Activated naive CD4-positive, alpha-beta T cell treated with anti-CD3 and anti-CD28 coated beads, Interleukin-2, amount 50 U/mL, for 16 hours (primary cell): ENCODE data around the gene PLSCR4.
A peak's percentile ranks its signal among the peaks of the same experiment; 100 is the strongest.

Source experiments
- DNase-seq: peaks from one replicate; pipeline ENCODE4 v3.0.0-alpha.2; 2020

The PLSCR4 gene

DNA sequence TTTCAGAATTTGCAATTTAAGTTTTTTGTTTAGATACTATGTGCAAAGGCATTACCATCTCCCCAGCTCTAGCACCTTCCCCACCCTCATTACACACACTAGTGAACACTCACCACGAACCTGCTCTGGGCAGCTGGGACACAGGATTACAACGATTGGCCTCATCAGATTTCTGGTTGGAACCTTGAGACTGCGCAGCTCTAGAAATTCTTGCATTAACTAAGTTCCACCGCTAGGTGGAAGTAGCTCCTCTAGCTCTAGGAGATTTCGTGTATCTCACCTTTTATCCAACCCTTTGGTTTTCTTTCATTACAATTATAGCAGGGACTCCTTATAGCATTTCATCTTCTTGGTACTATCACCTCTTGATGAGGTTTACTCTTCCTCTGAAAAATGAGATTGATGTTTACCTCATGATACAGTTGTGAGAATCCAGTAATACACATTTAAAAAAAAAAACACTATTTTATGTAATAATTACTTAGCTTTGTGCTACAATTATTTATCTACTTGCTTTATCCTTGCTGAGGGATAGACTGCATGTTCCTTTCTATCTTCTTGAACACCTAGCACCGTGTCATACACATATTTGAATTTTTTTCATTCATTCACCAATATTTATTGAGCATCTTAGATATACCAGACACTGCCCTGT lies 61.3 kb downstream of the PLSCR4 start:
- DNase-seq: peak; percentile 8

DNA sequence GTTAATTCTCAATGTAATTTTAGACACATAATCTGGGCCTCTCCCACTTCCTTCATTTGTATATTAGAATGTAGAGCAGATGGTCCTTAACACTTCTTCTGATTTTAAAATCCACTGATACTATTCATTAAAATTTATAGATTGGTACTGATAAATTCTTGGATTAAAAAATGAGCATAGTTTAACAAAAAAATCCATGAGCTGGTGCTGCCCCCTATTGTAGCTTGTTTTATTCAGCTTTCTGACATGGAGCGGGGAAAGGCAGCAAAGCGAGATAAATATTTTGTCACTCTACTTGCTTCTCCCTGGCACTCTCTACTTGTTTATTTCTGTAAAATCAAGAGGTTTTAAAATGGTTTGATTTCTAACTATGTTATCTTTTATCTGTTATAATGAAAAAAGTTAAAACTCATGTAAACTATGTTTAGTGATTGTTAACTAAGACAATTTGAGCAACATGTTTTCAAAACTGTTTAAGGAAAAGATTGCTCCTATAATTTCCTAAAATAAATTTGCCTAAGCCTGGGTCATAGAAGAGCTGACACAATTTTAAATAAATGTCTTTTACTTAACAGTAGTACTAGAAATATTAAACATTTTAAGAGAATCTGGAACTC lies 63.5 kb downstream of the PLSCR4 start:
- DNase-seq: no peak

- no peak for DNase-seq
These were observed 66.5 kb downstream of the PLSCR4 start for GRCh38 chr3:146184241-146185015.

DNA sequence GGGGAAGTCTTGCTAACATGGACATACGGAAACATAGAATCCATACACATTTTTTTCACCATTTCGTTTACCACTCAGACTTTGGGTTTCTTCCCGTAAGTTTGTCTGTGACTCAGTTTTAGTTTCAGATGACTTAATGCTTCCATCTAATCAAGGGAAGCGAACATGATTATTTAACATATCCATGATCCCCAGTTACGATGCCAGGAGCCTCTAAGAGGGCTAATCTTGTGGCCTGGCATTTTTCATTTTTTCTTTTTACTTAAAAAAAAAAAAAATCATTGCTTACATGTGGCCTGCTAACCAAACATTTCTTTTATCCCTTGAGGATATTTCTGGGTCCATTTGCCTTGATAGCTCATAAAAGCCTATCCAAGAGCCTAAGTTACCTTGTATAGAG lies 69.7 kb downstream of the PLSCR4 start:
- no peak for DNase-seq

- DNase-seq: no peak
These were observed 70.5 kb downstream of the PLSCR4 start for GRCh38 chr3:146180376-146180775.

DNA sequence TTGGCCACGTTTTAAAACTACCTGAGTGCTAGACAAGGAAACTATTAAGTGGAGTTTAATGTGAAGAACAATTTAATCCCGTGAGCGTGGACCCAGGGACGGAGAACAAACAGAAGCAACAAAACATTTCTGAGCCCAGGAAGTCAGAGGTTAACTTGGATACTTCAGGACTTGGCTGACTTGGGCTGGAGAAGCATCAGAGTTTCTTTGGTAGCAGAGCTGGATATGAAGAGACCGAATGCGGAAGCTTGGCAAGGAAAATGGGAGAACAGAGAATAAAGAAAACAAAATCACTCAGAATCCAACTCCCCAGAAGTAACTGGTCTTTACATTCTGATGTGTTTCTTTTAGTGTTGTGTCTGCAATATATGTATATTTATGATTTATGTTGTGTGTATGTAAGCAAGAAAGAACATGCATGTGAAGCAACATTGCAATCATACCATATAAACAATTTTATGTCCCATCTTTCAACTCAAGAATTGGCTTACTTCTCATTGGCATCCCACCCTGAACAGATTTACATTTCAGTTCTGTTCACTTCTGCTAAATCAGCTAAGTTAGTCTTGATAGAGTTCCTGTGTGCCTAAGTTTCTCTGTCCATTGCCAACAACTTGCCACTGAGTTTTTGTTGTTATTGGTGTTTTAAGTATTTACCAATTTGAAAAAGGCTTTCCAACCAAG lies 72.8 kb downstream of the PLSCR4 start:
- no peak for DNase-seq

DNA sequence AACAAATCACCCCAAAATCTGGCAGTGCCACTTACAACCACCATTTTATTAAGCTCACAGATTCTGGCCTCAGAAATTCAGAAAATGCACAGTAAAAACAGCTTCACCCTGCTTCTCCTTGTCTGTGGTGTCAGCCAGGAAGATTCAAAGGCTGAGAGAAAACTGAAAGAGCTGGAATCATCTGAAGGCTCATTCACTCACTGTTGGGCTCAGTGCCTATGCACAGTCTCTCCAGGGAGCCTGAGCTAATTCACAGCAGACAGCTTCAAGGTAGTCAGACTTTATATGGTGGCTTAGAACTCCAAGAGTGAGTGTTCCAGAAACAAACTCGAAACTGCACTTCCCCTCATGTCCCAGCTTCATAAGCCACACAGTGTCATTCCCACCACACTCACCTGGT lies 73.4 kb downstream of the PLSCR4 start:
- DNase-seq: no peak

DNA sequence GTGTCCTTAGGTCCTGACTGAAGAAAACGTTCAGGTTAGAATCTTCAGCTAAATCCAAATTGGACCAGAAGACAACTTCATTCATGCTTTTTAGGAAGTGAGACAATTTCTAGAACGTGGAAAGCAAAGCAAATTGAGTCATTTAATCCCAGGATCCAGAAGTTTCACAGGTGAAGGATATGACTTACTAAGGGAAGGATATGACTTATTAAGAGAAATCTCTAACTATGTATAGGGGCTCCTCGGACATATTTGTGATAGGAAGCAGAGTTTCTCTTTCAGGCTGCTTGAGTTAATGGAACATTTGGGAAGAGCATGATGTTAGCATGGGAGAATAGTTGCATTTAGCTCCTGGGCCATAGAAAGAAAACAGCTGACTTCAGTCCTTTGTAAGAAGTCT lies 73.8 kb downstream of the PLSCR4 start:
- no peak for DNase-seq

- no peak for DNase-seq
These were observed 78.3 kb downstream of the PLSCR4 start for GRCh38 chr3:146172586-146172985.

- DNase-seq: no peak
These were observed 80.3 kb downstream of the PLSCR4 start for GRCh38 chr3:146170591-146170990.

GRCh38 chr3:146169891-146170290 lies 81.0 kb downstream of the PLSCR4 start:
- no peak for DNase-seq

DNA sequence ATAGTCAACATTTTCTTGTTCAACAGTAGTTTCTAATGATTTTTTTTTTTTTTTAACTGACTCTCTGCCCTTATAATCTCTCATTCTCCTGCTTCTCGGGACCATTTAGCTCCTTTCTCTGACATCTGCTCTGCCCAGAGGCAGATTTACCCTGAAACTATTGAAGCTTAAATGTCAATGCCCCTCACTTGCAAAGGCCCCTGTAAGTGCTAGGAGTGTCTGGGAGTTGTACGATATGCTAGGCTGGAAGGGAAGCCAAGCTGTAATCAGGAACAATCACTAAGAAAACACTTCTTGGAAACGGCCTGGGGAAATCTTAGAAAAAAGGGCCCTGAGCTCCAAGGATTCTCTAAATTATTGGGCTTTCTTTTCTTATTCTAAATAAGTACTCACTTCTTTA lies 84.1 kb downstream of the PLSCR4 start:
- no peak for DNase-seq

- no peak for DNase-seq
These were observed 84.5 kb downstream of the PLSCR4 start for GRCh38 chr3:146166415-146166821.

DNA sequence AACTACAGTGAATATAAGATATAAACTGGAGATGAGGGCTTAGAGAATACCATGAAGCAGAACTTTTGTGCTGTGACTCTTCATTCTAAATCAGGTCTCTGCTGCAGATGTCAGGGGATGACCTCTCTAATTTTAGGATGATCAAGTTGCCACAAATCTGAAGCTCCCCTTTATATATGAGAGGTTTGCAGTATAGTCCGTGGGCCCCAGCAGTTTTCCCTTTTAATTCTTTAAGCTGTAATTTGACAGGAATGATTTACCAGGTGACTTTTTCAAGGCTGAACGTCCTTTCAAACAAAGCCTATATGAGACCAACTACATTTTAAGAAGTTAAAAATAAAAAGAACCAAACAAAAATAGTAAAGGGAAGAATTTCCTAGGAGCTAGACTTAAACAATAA lies 85.0 kb downstream of the PLSCR4 start:
- DNase-seq: no peak

DNA sequence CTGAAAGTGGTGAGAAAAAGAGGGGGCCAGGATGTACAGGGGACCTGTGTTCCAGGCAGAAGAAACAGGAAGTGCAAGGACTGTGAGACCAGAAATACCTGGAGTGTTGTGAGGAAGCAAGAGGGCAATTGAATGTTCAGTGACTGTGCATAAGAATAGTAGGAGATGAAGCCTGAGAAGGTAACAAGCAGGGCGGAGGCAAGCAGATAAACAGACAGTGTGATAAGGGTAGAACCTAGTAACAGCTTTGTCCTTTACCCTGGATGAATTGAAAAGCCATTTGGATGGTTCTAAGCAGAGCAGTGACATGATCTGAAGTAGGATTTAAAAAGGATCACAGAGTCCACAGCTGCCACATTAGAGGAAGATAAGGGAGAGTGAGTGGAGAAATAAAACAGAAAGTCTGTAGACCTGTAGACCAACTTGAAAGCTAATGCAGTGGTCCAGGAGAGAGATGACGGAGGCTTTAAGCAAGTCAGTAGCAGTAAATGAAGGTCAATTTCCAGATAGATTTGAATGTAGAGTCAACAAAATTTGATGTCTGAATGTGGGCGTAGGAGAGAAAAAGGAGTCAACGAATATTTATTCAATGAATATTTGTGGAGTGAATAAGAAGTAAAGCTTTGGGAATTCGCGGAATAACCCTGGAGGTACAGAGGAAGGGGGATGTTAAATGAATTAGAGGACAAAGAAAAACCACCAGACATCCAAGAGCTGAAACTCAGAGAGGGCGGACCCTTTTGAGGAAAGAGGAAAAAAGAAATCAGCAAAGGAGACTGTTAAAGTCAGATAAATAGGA lies 85.7 kb downstream of the PLSCR4 start:
- DNase-seq: no peak

- DNase-seq: no peak
These were observed 86.4 kb downstream of the PLSCR4 start for GRCh38 chr3:146164506-146164905.

DNA sequence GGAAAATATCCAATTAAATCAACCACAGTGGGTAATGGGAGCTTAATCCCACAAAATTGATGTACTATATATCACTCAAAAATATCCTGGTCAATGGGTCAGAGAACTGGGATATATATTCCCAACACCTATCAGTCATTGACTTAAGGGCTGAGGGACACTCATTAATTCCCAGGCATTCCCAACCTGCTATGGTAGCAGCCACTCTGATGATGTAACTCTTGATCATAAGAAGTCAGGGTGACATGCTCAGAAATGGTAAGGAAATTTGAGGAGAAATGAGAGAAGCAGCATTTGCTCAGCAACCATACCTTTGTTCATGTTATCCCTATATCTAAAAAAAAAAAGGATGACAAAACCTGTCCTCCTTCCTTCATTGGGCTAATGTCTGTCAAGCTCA lies 86.8 kb downstream of the PLSCR4 start:
- no peak for DNase-seq

GRCh38 chr3:146163584-146163983 lies 87.3 kb downstream of the PLSCR4 start:
- no peak for DNase-seq

DNA sequence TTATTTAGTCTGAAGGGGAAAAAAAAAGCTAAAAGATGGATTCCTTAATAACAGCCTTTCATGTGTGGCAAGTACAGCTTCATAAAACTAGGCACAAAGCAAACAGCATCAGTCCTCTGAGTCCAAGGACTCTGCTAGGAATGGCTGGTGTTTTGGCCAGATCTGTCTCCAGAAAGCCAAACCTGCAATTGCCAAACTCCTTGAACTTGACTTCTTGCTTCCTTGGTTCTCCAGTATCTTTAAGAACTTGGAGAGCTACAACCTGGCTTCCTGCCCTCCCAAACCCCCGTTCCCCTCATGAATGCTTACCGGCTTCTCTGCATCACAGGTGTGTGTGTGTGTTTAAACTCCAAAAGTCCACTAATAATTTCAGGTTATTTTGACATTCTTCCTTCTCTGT lies 88.3 kb downstream of the PLSCR4 start:
- no peak for DNase-seq

DNA sequence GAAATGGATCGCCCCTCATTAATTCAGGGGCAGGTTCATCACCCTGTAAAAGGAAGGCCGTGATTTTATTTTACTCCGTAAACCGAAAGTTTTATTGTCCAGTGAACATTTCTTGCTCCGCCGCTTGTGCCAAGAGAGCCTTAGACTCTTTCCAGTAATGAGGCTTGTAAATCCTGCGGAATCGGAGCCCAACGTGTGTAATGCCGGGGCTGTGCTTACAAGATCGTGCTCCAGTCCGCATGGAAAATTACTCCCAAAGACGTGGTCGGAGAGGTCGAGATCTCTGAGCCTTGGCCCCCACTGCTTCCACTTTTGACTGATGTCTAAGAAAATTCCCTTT lies 89.3 kb downstream of the PLSCR4 start:
- no peak for DNase-seq

GRCh38 chr3:146160964-146161662 lies 89.8 kb downstream of the PLSCR4 start, which contains the start of gene PLOD2:
Gene PLOD2, minus strand, starts transcription at chr3:146161184. Its CDS starts 195 bp downstream, at chr3:146160989.
- DNase-seq: peak; percentile 10

DNA sequence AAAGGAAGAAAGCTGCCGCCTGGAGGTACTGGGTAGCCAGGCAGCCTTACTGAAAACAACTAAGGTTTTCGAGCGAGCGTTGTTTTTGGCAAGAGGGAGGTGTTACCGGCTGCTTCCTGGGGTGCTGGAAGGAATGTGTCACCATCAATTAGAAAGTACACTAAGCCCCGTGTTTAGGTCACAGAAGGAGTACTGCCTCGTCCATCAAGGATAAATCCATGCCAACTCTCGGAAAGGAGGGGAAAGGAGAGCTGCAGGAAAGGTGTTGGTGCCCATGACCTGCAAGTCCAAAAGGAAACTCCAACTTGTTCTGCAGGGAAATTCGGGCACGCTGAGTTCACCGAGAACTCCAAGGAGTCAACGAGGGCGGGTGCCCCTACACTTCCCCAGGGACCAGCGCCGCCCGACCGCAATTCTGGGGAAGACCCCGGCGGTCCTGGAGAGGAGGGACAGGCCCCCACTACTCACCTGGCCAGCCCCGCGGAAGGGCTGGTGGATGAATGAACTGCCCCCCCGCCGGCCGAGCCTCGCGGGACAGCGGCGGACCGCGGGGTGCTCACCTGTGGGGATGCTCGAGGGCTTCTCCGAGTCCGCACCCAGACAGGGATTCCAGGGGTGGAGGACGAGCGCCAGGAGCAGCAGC lies 90.5 kb downstream of the PLSCR4 start:
- peak; percentile 10 for DNase-seq
